Psoas muscle (tissue), 8 donors: ENCODE data around the gene GLTP. TPM values are rescaled to one million over a fixed set of nuclear protein-coding genes. Genes with fewer than 3 reads are reported as not detected.
A peak's percentile ranks its signal among the peaks of the same experiment; 100 is the strongest.

Experiments used
- ATAC-seq, 4 donors: fragments of 200-7000 bp; cut with Tn5 transposase; one replicate each; pipeline ENCODE4 v1.9.1; 2020; ENCODE audit warnings: moderate library complexity in 3 of 4, mild to moderate bottlenecking in 2 of 4
- DNase-seq, 2 donors: peaks; one replicate each; pipeline ENCODE4 v3.0.0-alpha.2; 2020
- H3K27ac ChIP-seq: fragments of 200-600 bp; one replicate; pipeline ENCODE4 v1.8.0; 2022
- H3K27me3 ChIP-seq, 3 donors: fragments of 200-600 bp in 1 of 3; one replicate each; pipeline versions ENCODE4 v1.6.1 to v1.8.0; 2013 to 2022; ENCODE audit warnings: low read length in 2 of 3, mild to moderate bottlenecking in 2 of 3, moderate library complexity in 1 of 3; ENCODE audit not compliant: insufficient read depth in 3 of 3
- H3K36me3 ChIP-seq, 2 donors: fragments of 200-600 bp in 1 of 2; one replicate each; pipeline versions ENCODE4 v1.6.1 to v1.8.0; 2013 to 2022; ENCODE audit warnings: low read depth in 1 of 2, mild to moderate bottlenecking in 1 of 2, moderate library complexity in 1 of 2; ENCODE audit not compliant: insufficient read depth in 1 of 2
- H3K4me1 ChIP-seq: fragments of 200-600 bp; one replicate; pipeline ENCODE4 v1.8.0; 2022
- H3K4me3 ChIP-seq: fragments of 200-600 bp; one replicate; pipeline ENCODE4 v1.8.0; 2022; ENCODE audit warnings: mild to moderate bottlenecking
- H3K9me3 ChIP-seq: fragments of 200-600 bp; one replicate; pipeline ENCODE4 v1.8.0; 2022
- CTCF ChIP-seq: fragments of 200-600 bp; IDR thresholded peaks from one replicate; pipeline ENCODE4 v1.8.0; 2022; ENCODE audit warnings: antibody characterized with exemption
- WGBS, 3 donors: extraction: QIAGEN DNeasy Blood & Tissue Kit; methylation state at CpG; one replicate each; pipeline versions ENCODE4 v1.1.6 to v1.1.7; 2013; 5-methylcytosine and 5-hydroxymethylcytosine counted together
- intact Hi-C, 2 donors: fragments of 100-400 bp; cut with DNase I; formaldehyde crosslinking; loops; one replicate each; pipeline versions ENCODE4 v1.11.0 to v1.14.2; 2022
- polyA plus RNA-seq, 3 donors: library from polyadenylated mRNA; stranded (reverse); fragments of 200-250 nt; gene quantifications; one replicate each; pipeline ENCODE4 v1.2.3, GENCODE V29; 2013
- total RNA-seq, 4 donors: library from RNA; stranded (reverse); fragmentation: NEBNext Ultra II Directional in 2 of 4; extraction: Animal tissue kit (Norgen Biotek cat#: 25700) in 2 of 4; gene quantifications; one replicate each; pipeline versions ENCODE4 v1.2.1 to v1.2.4, GENCODE V29; 2021 to 2023
- donor health status: healthy with polysubstance abuse.
- donor health status: DM: no; HTN: no; CAD: no; lungs with moderate emphysema.
- donor health status: Bipolar disorder and iron deficiency.
- donor health status: healthy.
- donor health status: DM: yes; HTN: yes; CAD: no.
- donor health status: DM: no; HTN: no; CAD: no.
- donor health status: DM: no; HTN: no; CAD: no.
- donor health status: DM: yes; HTN: yes; CAD: no.

GLTP gene
- total and polyA plus RNA-seq, 7 donors = 12.1 to 23.3 (median 16.9) TPM

GRCh38 chr12:109827566-109828550 lies 52.5 kb downstream of the GLTP start:
- no peak overlapping the region for H3K27ac ChIP-seq
- peaks cover 0 to 13% (median 1%) of the 10 kb centered on the region in 3 donors for H3K27me3 ChIP-seq
- no peak for TF ChIP-seq CTCF
- H3K4me1 ChIP-seq = no peaks in the 10 kb centered on the region
- intact Hi-C loops = no loop called here
- WGBS, 3 donors = 50 to 60% (median 58%) methylated on average over 19 of the region's 19 CpGs
- no peaks in the 10 kb centered on the region for H3K36me3 ChIP-seq
- DNase-seq (peak; percentile 47 to 73), ATAC-seq (peak in 3 of 4 donors; percentile 48 to 54 (median 53))
- H3K4me3 ChIP-seq = no peak overlapping the region
- no peaks in the 10 kb centered on the region for H3K9me3 ChIP-seq

GRCh38 chr12:109827080-109827479 lies 53.3 kb downstream of the GLTP start:
- no peaks in the 10 kb centered on the region for H3K36me3 ChIP-seq
- TF ChIP-seq CTCF = no peak
- H3K27me3 ChIP-seq = peaks cover 0 to 5% (median 0%) of the 10 kb centered on the region in 3 donors
- no peak overlapping the region for H3K4me3 ChIP-seq
- intact Hi-C loops = no loop called here
- ATAC-seq (no peak), DNase-seq (no peak)
- 90 to 97% (median 95%) methylated on average over 3 of the region's 3 CpGs for WGBS, 3 donors
- no peaks in the 10 kb centered on the region for H3K9me3 ChIP-seq
- no peaks in the 10 kb centered on the region for H3K4me1 ChIP-seq
- H3K27ac ChIP-seq = no peak overlapping the region

GRCh38 chr12:109824731-109825130 lies 55.6 kb downstream of the GLTP start:
- Histone ChIP-seq H3K27me3 (no peaks in the 10 kb centered on the region), H3K4me1 (no peaks in the 10 kb centered on the region), H3K27ac (no peak overlapping the region), H3K9me3 (no peaks in the 10 kb centered on the region), H3K4me3 (no peak overlapping the region), H3K36me3 (no peaks in the 10 kb centered on the region)
- TF ChIP-seq CTCF = no peak
- WGBS, 3 donors = 86 to 91% (median 88%) methylated on average over 8 of the region's 8 CpGs
- DNase-seq (no peak), ATAC-seq (no peak)
- intact Hi-C loops = no loop called here

- DNase-seq = peak in 1 of 2 donors; percentile 37
These were observed 57.4 kb downstream of the GLTP start for GRCh38 chr12:109822951-109823411.

More at GRCh38 chr12:109822951-109823411, 57.4 kb downstream of the GLTP start:
- intact Hi-C loops = no loop called here
- TF ChIP-seq CTCF = no peak
- WGBS, 3 donors = 28 to 40% (median 29%) methylated on average over 15 of the region's 15 CpGs
- no peak overlapping the region for H3K4me3 ChIP-seq
- H3K9me3 ChIP-seq = no peaks in the 10 kb centered on the region
- no peak overlapping the region for H3K27ac ChIP-seq
- peak; percentile 54 to 65 (median 60) for ATAC-seq
- no peaks in the 10 kb centered on the region for H3K36me3 ChIP-seq
- H3K27me3 ChIP-seq = no peaks in the 10 kb centered on the region
- no peaks in the 10 kb centered on the region for H3K4me1 ChIP-seq
